ENCODE measurements around the gene TUG1. TPM values are rescaled to one million over a fixed set of nuclear protein-coding genes. Genes with fewer than 3 reads are reported as not detected.

Gene TUG1
- total RNA-seq, 4 donors from 2014 or later, result 63.5 to 90.4 (median 77.0) TPM

- Histone ChIP-seq H3K9me3 (peaks cover 0 to 96% (median 31%) of the 10 kb centered on the region in 4 donors), H3K4me3 (no peak overlapping the region), H3K4me1 (no peaks in the 10 kb centered on the region), H3K27me3 (no peaks in the 10 kb centered on the region), H3K27ac (no peak overlapping the region), H3K36me3 (no peaks in the 10 kb centered on the region)
- no peak for TF ChIP-seq POLR2A (IDR thresholded peaks at IDR 0.05)
- no peak for DNase-seq (ENCODE audit: low spot score in 2 of 2)
- WGBS, 2 donors, result 95 to 100% methylated on average over 1 of the region's 1 CpG
These were observed 21.6 kb downstream of the TUG1 start for GRCh38 chr22:30990690-30991089.

GRCh38 chr22:30992565-30992964, 23.5 kb downstream of the TUG1 start:
- DNase-seq (ENCODE audit: low spot score in 2 of 2), result no peak
- H3K9me3 ChIP-seq, result peaks cover 0 to 80% (median 20%) of the 10 kb centered on the region in 4 donors
- H3K27ac ChIP-seq, result no peak overlapping the region
- no peaks in the 10 kb centered on the region for H3K4me1 ChIP-seq
- no peak overlapping the region for H3K4me3 ChIP-seq
- no peaks in the 10 kb centered on the region for H3K36me3 ChIP-seq
- no peak for TF ChIP-seq POLR2A (IDR thresholded peaks at IDR 0.05)
- TF ChIP-seq CTCF (IDR thresholded peaks at IDR 0.05), result no peak
- no peak for TF ChIP-seq EP300 (IDR thresholded peaks at IDR 0.05)
- H3K27me3 ChIP-seq, result no peaks in the 10 kb centered on the region
- WGBS, 2 donors, result 38 to 50% methylated on average over 2 of the region's 2 CpGs

GRCh38 chr22:30994960-30995359, 25.9 kb downstream of the TUG1 start:
- no peak overlapping the region for H3K4me3 ChIP-seq
- DNase-seq (ENCODE audit: low spot score in 2 of 2), result no peak
- no peaks in the 10 kb centered on the region for H3K4me1 ChIP-seq
- H3K27me3 ChIP-seq, result no peaks in the 10 kb centered on the region
- 80 to 86% methylated on average over 1 of the region's 1 CpG for WGBS, 2 donors
- H3K9me3 ChIP-seq, result peaks cover 0 to 56% (median 8%) of the 10 kb centered on the region in 4 donors
- no peaks in the 10 kb centered on the region for H3K36me3 ChIP-seq
- no peak overlapping the region for H3K27ac ChIP-seq
- TF ChIP-seq POLR2A (IDR thresholded peaks at IDR 0.05), result no peak
- no peak for TF ChIP-seq CTCF (IDR thresholded peaks at IDR 0.05)
- no peak for TF ChIP-seq EP300 (IDR thresholded peaks at IDR 0.05)

- Histone ChIP-seq H3K27ac (no peak overlapping the region), H3K4me3 (no peak overlapping the region), H3K9me3 (peaks cover 0 to 41% (median under 1%) of the 10 kb centered on the region in 4 donors), H3K27me3 (no peaks in the 10 kb centered on the region), H3K36me3 (no peaks in the 10 kb centered on the region), H3K4me1 (no peaks in the 10 kb centered on the region)
- TF ChIP-seq CTCF (IDR thresholded peaks at IDR 0.05) (no peak), POLR2A (IDR thresholded peaks at IDR 0.05) (no peak), EP300 (IDR thresholded peaks at IDR 0.05) (no peak)
- no peak for DNase-seq (ENCODE audit: low spot score in 2 of 2)
- 50 to 56% methylated on average over 2 of the region's 2 CpGs for WGBS, 2 donors
These were observed 27.4 kb downstream of the TUG1 start for GRCh38 chr22:30996462-30996861.

GRCh38 chr22:30998329-30998728, 29.3 kb downstream of the TUG1 start:
- Histone ChIP-seq H3K27me3 (no peaks in the 10 kb centered on the region), H3K36me3 (no peaks in the 10 kb centered on the region), H3K27ac (no peak overlapping the region), H3K9me3 (peaks cover 0 to 24% (median 0%) of the 10 kb centered on the region in 4 donors), H3K4me1 (no peaks in the 10 kb centered on the region), H3K4me3 (no peak overlapping the region)
- DNase-seq (ENCODE audit: low spot score in 2 of 2), result no peak
- WGBS, 2 donors, result 83 to 88% methylated on average over 4 of the region's 4 CpGs
- TF ChIP-seq CTCF (IDR thresholded peaks at IDR 0.05), result no peak
- TF ChIP-seq POLR2A (IDR thresholded peaks at IDR 0.05), result no peak
- no peak for TF ChIP-seq EP300 (IDR thresholded peaks at IDR 0.05)

Data from tibial nerve (tissue), 4 donors.